DOHH2 (cell line): ENCODE data around the gene ANKS4B.

Experiments used
- EZH2phosphoT487 ChIP-seq: fragments of 200-600 bp; sonication (generic); IDR thresholded peaks from 2 replicates; pipeline ENCODE4 v1.6.1; 2017; ENCODE audit warnings: borderline replicate concordance, mild to moderate bottlenecking, antibody characterized with exemption, low read length, moderate library complexity, mixed read lengths
- TF ChIP-seq, protein P1 (sequence below): fragments of 200-600 bp; sonication (generic); IDR thresholded peaks from one replicate; pipeline ENCODE4 v1.5.1; 2014; ENCODE audit warnings: antibody characterized with exemption, mild to moderate bottlenecking, low read depth, low read length; ENCODE audit not compliant: poor library complexity, severe bottlenecking

GRCh38 chr16:21219551-21219950, 13.9 kb upstream of the ANKS4B start:
- TF ChIP-seq, protein P1, sequence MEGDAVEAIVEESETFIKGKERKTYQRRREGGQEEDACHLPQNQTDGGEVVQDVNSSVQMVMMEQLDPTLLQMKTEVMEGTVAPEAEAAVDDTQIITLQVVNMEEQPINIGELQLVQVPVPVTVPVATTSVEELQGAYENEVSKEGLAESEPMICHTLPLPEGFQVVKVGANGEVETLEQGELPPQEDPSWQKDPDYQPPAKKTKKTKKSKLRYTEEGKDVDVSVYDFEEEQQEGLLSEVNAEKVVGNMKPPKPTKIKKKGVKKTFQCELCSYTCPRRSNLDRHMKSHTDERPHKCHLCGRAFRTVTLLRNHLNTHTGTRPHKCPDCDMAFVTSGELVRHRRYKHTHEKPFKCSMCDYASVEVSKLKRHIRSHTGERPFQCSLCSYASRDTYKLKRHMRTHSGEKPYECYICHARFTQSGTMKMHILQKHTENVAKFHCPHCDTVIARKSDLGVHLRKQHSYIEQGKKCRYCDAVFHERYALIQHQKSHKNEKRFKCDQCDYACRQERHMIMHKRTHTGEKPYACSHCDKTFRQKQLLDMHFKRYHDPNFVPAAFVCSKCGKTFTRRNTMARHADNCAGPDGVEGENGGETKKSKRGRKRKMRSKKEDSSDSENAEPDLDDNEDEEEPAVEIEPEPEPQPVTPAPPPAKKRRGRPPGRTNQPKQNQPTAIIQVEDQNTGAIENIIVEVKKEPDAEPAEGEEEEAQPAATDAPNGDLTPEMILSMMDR, result no peak
- no peak for TF ChIP-seq EZH2phosphoT487
